ENCODE measurements around the gene TARS2.

TARS2 gene

GRCh38 chr1:150543500-150544143, 56.4 kb downstream of the TARS2 start:
- peak; percentile 49 for DNase-seq

DNA sequence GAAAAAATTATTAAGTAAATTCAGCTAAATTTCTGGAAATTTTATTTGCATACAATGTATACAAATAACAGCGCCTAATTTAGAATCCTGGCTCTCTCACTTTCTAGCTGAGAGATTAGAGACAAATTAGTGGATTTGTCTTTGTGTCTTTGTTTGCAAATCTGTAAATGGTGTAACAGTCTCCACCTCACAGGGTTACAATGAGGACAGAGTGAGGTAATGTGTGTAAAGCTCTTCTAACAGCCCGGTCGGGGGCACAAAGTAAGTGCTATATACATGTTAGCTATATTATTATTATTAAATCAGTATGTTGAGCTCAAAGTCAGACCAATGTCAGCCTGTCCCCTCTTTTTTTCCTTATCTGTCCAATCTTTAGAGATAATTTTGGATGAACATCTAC, 57.0 kb downstream of the TARS2 start:
- no peak for DNase-seq

GRCh38 chr1:150545486-150546032, 58.3 kb downstream of the TARS2 start:
- DNase-seq = no peak

GRCh38 chr1:150546294-150546937, 59.2 kb downstream of the TARS2 start:
- no peak for DNase-seq

DNA sequence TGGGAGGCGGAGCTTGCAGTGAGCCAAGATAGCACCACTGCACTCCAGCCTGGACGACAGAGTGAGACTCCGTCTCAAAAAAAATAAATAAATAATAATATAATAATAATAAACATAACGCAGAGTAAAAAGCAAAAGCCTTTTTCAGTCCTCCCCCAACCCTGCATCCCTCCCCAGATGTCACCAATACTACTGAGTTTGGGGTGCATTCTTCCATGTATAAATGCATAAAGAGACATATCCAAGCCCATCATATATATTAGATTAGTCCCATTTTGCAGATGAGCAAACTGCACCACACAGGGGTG, 61.1 kb downstream of the TARS2 start:
- no peak for DNase-seq

GRCh38 chr1:150548632-150549495, 61.6 kb downstream of the TARS2 start, which contains the start of gene ADAMTSL4:
Gene ADAMTSL4 (plus strand): TSS chr1:150549408. CDS start chr1:150552289, 2,881 bp downstream.
- no peak for DNase-seq

DNA sequence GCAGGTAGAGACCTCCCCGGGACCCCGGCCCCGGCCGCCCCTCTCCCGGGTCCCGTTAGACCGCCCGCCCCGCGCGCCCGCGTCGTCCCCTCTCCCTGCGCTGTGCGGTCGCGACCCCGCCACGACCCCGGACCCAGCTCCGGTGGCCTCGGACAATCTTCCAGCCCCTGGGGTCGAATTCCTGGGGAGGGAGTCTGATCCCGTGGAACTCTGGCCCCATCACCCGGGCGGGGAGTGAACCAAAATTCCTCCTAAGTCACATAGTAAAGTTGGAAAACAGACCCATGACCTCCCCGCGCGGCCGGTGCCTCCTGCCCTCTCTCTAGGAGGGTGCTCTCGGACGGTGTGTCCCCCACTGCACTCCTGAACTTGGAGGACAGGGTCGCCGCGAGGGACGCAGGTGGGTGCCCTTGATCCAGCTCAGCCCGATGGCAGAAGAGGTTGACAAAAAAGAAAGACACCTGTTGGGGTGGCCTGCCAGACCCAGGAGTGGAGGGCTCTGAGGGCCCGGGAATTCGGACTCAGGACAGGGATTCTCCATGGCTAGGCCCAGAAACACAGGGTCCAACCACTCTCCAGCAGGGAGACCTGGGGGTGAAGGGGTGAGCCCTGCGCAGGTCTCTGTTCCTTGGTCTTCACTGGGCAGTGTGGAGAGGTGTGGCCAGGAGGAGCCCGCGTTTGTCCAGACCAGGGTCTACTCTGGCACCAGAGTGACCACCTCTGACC, 62.4 kb downstream of the TARS2 start:
- DNase-seq = no peak

DNA sequence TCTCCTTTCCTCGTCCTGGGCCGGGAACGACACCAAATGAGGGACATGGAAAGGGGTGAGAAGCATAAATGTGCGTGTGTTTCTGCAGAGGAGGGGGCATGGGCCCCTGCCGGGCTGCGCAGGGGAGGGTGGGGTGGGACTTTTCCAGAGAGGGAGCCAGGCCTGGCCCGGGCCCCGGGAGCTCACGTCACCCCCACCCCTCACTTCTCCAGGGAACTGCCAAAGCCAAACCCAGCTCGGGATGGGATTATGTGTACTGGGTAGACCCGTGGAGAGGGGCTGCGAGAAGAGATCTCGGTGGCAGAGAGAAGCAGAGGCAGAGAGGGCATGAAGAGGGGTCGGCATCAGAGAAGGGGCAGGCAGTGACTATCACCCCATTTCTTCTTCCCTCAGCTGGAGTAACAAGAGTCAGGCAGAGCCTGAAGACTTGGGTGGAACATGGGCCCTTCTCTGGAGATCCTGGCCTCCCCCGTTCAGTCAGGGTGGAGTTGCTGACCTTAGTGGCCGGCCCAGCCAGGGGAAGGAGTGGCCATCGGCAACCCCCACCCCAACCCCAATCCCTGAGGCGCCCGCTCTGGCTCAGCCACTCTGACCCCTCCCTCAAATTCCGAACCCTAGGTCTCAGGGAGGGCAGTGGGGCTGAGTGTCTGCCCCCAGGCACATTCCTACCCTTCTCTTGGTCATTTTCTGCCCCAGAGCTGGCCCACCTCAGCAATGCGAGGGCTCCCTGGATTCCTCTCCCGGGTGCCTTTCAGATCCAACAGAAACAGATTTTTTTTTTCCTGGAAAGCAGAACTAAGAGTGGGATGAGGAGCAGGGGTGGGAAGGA, 63.2 kb downstream of the TARS2 start:
- no peak for DNase-seq

GRCh38 chr1:150551051-150551783, 64.0 kb downstream of the TARS2 start:
- DNase-seq = no peak

DNA sequence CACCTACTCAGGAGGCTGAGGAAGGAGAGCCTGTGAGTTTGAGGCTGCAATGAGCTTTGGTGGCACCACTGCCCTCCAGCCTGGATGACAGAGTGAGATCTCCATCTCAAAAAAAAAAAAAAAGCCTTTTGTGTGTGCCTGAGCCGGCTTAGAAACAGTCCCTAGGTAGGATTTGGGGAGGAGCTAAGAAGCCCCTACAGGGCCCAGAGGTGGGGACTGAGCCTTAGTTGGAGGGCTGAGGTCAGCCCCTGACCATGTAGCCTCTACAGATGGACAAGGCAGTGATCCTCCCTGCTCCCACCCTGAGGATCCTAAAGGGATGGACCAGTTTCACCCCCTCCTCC, 64.5 kb downstream of the TARS2 start:
- no peak for DNase-seq

- DNase-seq = no peak
Measured at GRCh38 chr1:150552128-150552910, 65.1 kb downstream of the TARS2 start.

GRCh38 chr1:150552911-150553289, 65.7 kb downstream of the TARS2 start:
- no peak for DNase-seq

GRCh38 chr1:150553392-150554085, 66.3 kb downstream of the TARS2 start:
- DNase-seq = no peak

- no peak for DNase-seq
Measured at GRCh38 chr1:150554086-150554452, 66.8 kb downstream of the TARS2 start.

DNA sequence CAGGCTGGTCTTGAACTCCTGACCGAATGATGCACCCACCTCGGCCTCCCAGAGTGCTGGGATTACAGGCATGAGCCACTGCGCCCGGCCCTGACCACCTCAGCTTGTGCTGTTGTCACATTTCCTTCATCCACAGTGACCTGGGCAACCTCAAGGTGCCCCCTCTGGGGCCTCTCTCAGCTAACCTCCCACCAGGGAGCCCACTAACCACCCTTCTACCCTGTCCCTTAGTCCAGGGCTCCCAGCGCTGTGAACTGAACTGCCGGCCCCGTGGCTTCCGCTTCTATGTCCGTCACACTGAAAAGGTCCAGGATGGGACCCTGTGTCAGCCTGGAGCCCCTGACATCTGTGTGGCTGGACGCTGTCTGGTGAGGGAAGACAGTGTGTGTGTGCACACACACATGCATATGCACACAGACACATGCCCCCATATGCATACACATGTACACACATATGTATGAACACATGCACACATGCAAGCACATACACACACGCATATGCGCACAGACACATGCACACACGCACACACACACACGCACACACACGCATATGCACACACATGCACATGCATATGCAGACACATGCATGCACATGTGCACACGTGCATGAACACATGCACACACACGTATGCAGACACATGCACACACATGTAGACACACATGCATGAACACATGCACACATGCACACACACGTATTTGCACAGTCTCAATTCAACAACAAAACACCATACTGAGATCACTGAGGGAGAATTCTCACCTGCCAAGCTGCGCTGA, 68.2 kb downstream of the TARS2 start:
- no peak for DNase-seq

- DNase-seq = no peak
Measured at GRCh38 chr1:150555971-150556865, 69.0 kb downstream of the TARS2 start.

DNA sequence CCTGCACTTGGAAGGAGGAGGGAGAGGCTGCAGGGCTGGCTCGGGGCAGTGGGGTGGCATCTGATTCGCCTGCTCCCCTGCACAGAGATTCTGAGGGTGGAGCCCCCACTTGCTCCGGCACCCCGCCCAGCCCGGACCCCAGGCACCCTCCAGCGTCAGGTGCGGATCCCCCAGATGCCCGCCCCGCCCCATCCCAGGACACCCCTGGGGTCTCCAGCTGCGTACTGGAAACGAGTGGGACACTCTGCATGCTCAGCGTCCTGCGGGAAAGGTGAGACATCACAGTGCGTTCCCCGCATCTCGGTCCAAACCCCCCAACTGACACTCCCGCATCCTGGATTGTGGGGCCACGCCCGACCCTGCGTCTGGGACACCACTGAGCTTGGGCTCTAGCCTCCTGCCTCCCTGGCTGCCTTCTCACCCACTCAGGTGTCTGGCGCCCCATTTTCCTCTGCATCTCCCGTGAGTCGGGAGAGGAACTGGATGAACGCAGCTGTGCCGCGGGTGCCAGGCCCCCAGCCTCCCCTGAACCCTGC, 69.9 kb downstream of the TARS2 start:
- DNase-seq = no peak

All from NCI-H2107 (cell line).